ENCODE measurements around the gene SCG2. TPM values are rescaled to one million over a fixed set of nuclear protein-coding genes. Genes with fewer than 3 reads are reported as not detected.
"Not testable (repeated sequence)": the region's sequence is repeated elsewhere in the genome, so short reads cannot be mapped to it uniquely, and the experiment has no call there.

SCG2 gene
- total RNA-seq, 2 experiments from 2014 or later: 0.12 TPM; not detected in 1

- no peak for ATAC-seq
- no peak overlapping the region for H3K27ac Mint-ChIP-seq
- CTCF ChIA-PET: no interaction called here
- DNase-seq: no peak
- no peaks in the 10 kb centered on the region for H3K36me3 Mint-ChIP-seq
- H3K4me1 Mint-ChIP-seq: peaks cover 2% of the 10 kb centered on the region
- no peaks in the 10 kb centered on the region for H3K9me3 Mint-ChIP-seq (ENCODE audit: low read depth)
- peaks cover 31% of the 10 kb centered on the region for H3K27me3 Mint-ChIP-seq
- H3K4me3 Mint-ChIP-seq: no peak overlapping the region
Observed at GRCh38 chr2:223599640-223600380, 2.4 kb downstream of the SCG2 start.

DNA sequence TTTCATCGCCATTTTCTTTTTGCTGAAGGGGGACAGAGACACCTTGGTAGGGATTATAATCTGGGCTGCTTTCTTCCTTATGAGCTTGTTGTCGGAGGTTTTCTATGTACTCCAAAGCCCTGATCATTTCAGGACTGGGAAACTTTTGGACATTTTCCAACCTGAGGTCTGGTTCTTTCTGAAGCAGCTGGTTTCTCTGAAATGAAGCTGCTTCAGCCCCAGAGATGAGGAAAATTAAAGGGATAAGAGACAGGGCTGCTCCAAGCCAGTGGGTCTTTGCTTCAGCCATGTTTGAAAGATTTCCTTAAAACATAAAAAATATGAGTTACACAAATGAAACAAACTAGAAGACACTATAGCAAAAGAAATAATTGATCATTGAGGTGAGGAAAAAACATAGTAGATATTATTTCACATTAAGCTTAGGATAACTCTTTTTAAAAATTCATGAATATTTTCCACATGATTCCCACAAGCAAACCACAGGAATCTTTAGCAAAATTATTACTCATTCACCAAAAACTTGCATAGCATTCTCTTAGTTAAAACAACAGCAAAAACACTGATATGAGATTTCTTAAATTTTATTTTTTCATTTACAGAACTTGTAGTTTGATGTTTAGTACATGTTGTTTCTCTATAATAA lies 3.0 kb downstream of the SCG2 start:
- Mint-ChIP-seq H3K4me3 (no peak overlapping the region), H3K9me3 (ENCODE audit: low read depth) (no peaks in the 10 kb centered on the region), H3K27ac (no peak overlapping the region), H3K27me3 (peaks cover 28% of the 10 kb centered on the region), H3K4me1 (peaks cover 2% of the 10 kb centered on the region), H3K36me3 (no peaks in the 10 kb centered on the region)
- CTCF ChIA-PET: no interaction called here
- ATAC-seq: no peak
- no peak for DNase-seq

DNA sequence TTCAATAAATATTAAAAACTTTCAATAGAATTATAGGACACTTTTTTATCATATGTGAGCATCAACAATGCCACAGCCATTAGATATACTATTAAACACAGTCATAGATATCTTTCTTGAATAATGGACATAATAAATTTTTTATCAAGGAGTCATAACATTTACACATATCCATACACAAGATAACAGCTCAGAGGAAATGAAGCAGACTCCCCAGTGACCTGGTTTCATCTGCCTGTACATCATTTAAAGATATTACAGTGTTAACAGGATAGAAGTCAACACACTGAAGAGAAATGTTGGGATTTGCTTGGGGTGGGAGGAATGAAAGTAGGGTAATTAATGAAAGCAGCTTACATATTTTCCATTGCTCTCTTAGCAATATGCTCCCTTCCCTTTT lies 5.1 kb downstream of the SCG2 start:
- no peak for ATAC-seq
- Mint-ChIP-seq H3K27me3 (peaks cover 26% of the 10 kb centered on the region), H3K27ac (no peak overlapping the region), H3K4me1 (no peaks in the 10 kb centered on the region), H3K9me3 (ENCODE audit: low read depth) (peaks cover 3% of the 10 kb centered on the region), H3K4me3 (no peak overlapping the region), H3K36me3 (no peaks in the 10 kb centered on the region)
- no peak for DNase-seq
- CTCF ChIA-PET: no interaction called here

GRCh38 chr2:223596208-223596607 lies 6.0 kb downstream of the SCG2 start:
- Mint-ChIP-seq H3K36me3 (no peaks in the 10 kb centered on the region), H3K9me3 (ENCODE audit: low read depth) (peaks cover 3% of the 10 kb centered on the region), H3K4me1 (no peaks in the 10 kb centered on the region), H3K27ac (no peak overlapping the region), H3K4me3 (no peak overlapping the region), H3K27me3 (peaks cover 18% of the 10 kb centered on the region)
- DNase-seq (no peak), ATAC-seq (no peak)
- CTCF ChIA-PET: no interaction called here

- Mint-ChIP-seq H3K27me3 (peaks cover 12% of the 10 kb centered on the region), H3K4me3 (no peak overlapping the region), H3K4me1 (no peaks in the 10 kb centered on the region), H3K36me3 (no peaks in the 10 kb centered on the region), H3K27ac (no peak overlapping the region), H3K9me3 (ENCODE audit: low read depth) (peaks cover 3% of the 10 kb centered on the region)
- no peak for ATAC-seq
- CTCF ChIA-PET: no interaction called here
- no peak for DNase-seq
Observed at GRCh38 chr2:223594831-223595230, 7.3 kb downstream of the SCG2 start.

DNA sequence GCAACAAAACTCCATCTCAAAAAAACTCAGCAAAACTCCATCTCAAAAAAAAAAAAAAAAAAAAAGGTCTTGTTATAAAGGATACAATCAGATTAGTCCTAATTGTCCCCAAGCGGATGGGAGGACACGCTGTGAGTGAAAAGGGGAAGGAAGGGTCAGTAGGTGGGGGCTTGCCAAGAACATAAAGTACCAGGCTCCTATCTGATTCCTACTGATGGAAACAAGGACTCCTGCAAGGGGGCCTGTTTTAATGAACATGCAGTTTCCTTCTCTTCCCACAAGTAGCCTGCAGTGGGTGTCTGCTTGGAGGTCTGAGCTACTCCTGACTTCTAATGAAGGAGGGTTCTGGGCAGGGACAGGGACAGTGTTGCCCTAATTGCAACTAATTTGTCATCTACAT lies 7.9 kb downstream of the SCG2 start:
- Mint-ChIP-seq H3K4me1 (no peaks in the 10 kb centered on the region), H3K9me3 (ENCODE audit: low read depth) (peaks cover 3% of the 10 kb centered on the region), H3K36me3 (no peaks in the 10 kb centered on the region), H3K4me3 (no peak overlapping the region), H3K27me3 (peaks cover 10% of the 10 kb centered on the region), H3K27ac (no peak overlapping the region)
- ATAC-seq: no peak
- no peak for DNase-seq
- CTCF ChIA-PET: no interaction called here

- CTCF ChIA-PET; H3K4me3 Mint-ChIP-seq; H3K27me3 Mint-ChIP-seq; H3K4me1 Mint-ChIP-seq; ATAC-seq; DNase-seq; H3K9me3 Mint-ChIP-seq (ENCODE audit: low read depth); H3K36me3 Mint-ChIP-seq; H3K27ac Mint-ChIP-seq: not testable (repeated sequence)
Observed at GRCh38 chr2:223592689-223593088, 9.5 kb downstream of the SCG2 start.

GRCh38 chr2:223591596-223591995 lies 10.6 kb downstream of the SCG2 start:
- no peak overlapping the region for H3K27ac Mint-ChIP-seq
- no peak overlapping the region for H3K4me3 Mint-ChIP-seq
- no peaks in the 10 kb centered on the region for H3K36me3 Mint-ChIP-seq
- ATAC-seq (no peak), DNase-seq (no peak)
- peaks cover 3% of the 10 kb centered on the region for H3K9me3 Mint-ChIP-seq (ENCODE audit: low read depth)
- no peaks in the 10 kb centered on the region for H3K4me1 Mint-ChIP-seq
- CTCF ChIA-PET: no interaction called here
- peaks cover 2% of the 10 kb centered on the region for H3K27me3 Mint-ChIP-seq

- peaks cover 2% of the 10 kb centered on the region for H3K27me3 Mint-ChIP-seq
- CTCF ChIA-PET: no interaction called here
- no peak overlapping the region for H3K4me3 Mint-ChIP-seq
- H3K4me1 Mint-ChIP-seq: no peaks in the 10 kb centered on the region
- DNase-seq (no peak), ATAC-seq (no peak)
- H3K36me3 Mint-ChIP-seq: no peaks in the 10 kb centered on the region
- no peak overlapping the region for H3K27ac Mint-ChIP-seq
- H3K9me3 Mint-ChIP-seq (ENCODE audit: low read depth): peaks cover 3% of the 10 kb centered on the region
Observed at GRCh38 chr2:223590964-223591363, 11.2 kb downstream of the SCG2 start.

- Mint-ChIP-seq H3K27ac (no peak overlapping the region), H3K4me3 (no peak overlapping the region), H3K27me3 (no peaks in the 10 kb centered on the region), H3K4me1 (no peaks in the 10 kb centered on the region), H3K9me3 (ENCODE audit: low read depth) (peaks cover 3% of the 10 kb centered on the region), H3K36me3 (no peaks in the 10 kb centered on the region)
- ATAC-seq: no peak
- CTCF ChIA-PET: no interaction called here
- no peak for DNase-seq
Observed at GRCh38 chr2:223589901-223590300, 12.3 kb downstream of the SCG2 start.

- CTCF ChIA-PET: no interaction called here
Observed at GRCh38 chr2:223588251-223588650, 13.9 kb downstream of the SCG2 start.

DNA sequence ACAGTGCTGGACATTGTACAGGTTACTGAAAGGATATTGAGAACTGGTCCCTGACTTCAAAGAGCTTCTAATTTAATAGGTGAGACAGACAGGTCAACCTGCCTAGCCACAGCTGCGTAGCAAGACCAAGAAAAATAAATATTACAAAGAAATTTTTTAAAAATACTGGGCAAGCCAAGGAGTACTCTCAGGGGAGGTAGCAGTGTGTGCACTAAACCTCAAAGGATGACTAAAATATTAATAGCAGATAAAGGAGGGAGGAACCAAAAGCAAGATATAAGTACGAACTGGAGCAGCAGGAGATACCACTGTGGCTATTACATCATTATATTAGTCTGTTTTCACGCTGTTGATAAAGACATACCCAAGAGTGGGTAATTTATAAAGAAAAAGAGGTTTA lies 14.9 kb downstream of the SCG2 start:
- Mint-ChIP-seq H3K4me1 (no peaks in the 10 kb centered on the region), H3K9me3 (ENCODE audit: low read depth) (no peaks in the 10 kb centered on the region), H3K36me3 (no peaks in the 10 kb centered on the region), H3K27ac (no peak overlapping the region), H3K27me3 (no peaks in the 10 kb centered on the region), H3K4me3 (no peak overlapping the region)
- DNase-seq (no peak), ATAC-seq (no peak)
- CTCF ChIA-PET: no interaction called here

More at GRCh38 chr2:223588251-223588650, 13.9 kb downstream of the SCG2 start:
- no peak for DNase-seq
- Mint-ChIP-seq H3K27me3 (no peaks in the 10 kb centered on the region), H3K27ac (no peak overlapping the region), H3K36me3 (no peaks in the 10 kb centered on the region), H3K4me1 (no peaks in the 10 kb centered on the region), H3K4me3 (no peak overlapping the region), H3K9me3 (ENCODE audit: low read depth) (peaks cover 3% of the 10 kb centered on the region)
- ATAC-seq: no peak

DNA sequence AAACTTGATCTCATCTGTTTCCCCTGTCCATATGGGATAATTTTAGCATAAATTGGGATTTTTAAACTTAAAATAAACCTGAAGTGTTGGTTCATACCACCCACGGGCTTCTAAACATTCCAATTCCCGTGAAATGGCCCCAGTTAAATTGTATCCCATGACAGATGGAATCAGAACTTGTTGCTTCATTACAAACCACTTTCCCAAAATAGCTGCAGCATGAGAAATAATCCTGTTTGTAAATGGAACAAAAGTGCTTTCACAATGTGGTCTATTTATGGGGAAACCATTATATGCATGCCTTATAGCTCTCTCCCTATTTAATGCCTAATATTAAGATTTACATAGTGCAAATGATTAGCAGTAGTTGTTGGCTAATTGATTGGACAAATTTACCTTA lies 15.9 kb downstream of the SCG2 start:
- H3K4me1 Mint-ChIP-seq: no peaks in the 10 kb centered on the region
- H3K9me3 Mint-ChIP-seq (ENCODE audit: low read depth): no peaks in the 10 kb centered on the region
- no peaks in the 10 kb centered on the region for H3K36me3 Mint-ChIP-seq

DNA sequence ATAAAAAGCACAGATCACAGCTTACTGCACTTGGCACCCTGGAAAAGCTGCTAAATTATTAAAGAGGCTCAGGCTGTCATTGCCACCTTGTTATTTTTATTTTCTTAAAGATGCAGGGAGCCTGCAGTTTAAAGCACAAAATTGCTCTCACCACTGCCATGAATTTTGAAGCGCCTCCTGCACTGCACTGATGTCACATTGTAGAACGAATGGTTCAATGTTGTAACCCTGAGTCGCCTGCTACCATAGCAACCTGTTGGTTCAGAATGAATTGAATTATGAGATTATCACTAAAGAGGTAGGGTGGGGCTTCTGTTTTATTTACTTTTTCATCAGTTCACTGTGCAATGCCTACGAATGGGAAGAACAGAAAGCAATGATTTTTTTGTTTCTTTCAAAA lies 16.5 kb downstream of the SCG2 start:
- H3K4me3 Mint-ChIP-seq: no peak overlapping the region
- no peaks in the 10 kb centered on the region for H3K36me3 Mint-ChIP-seq
- H3K27ac Mint-ChIP-seq: no peak overlapping the region
- no peaks in the 10 kb centered on the region for H3K9me3 Mint-ChIP-seq (ENCODE audit: low read depth)
- no peak for DNase-seq
- no peak for ATAC-seq
- H3K4me1 Mint-ChIP-seq: no peaks in the 10 kb centered on the region
- H3K27me3 Mint-ChIP-seq: no peaks in the 10 kb centered on the region
- CTCF ChIA-PET: no interaction called here

More for the DNA sequence above, 15.9 kb downstream of the SCG2 start:
- CTCF ChIA-PET: no interaction called here
- Mint-ChIP-seq H3K27ac (no peak overlapping the region), H3K4me3 (no peak overlapping the region), H3K27me3 (no peaks in the 10 kb centered on the region)
- DNase-seq (no peak), ATAC-seq (no peak)

Data from activated CD8-positive, alpha-beta memory T cell treated with anti-CD3 and anti-CD28 coated beads, Interleukin-2, amount 10 ng/mL, durations not matched to agents 7 days and 5 days (primary cell).